Psoas muscle (tissue), 8 donors: ENCODE measurements around the gene SHBG. TPM values are rescaled to one million over a fixed set of nuclear protein-coding genes. Genes with fewer than 3 reads are reported as not detected.
A peak's percentile ranks its signal among the peaks of the same experiment; 100 is the strongest.
"Not testable (repeated sequence)": the region's sequence is repeated elsewhere in the genome, so short reads cannot be mapped to it uniquely, and the experiment has no call there.

ENCODE experiments used
- ATAC-seq, 4 donors: fragments of 200-7000 bp; cut with Tn5 transposase; one replicate each; pipeline ENCODE4 v1.9.1; 2020; ENCODE audit warnings: moderate library complexity in 3 of 4, mild to moderate bottlenecking in 2 of 4
- DNase-seq, 2 donors: peaks; one replicate each; pipeline ENCODE4 v3.0.0-alpha.2; 2020
- H3K27ac ChIP-seq: fragments of 200-600 bp; one replicate; pipeline ENCODE4 v1.8.0; 2022
- H3K27me3 ChIP-seq, 3 donors: fragments of 200-600 bp in 1 of 3; one replicate each; pipeline versions ENCODE4 v1.6.1 to v1.8.0; 2013 to 2022; ENCODE audit warnings: low read length in 2 of 3, mild to moderate bottlenecking in 2 of 3, moderate library complexity in 1 of 3; ENCODE audit not compliant: insufficient read depth in 3 of 3
- H3K36me3 ChIP-seq, 2 donors: fragments of 200-600 bp in 1 of 2; one replicate each; pipeline versions ENCODE4 v1.6.1 to v1.8.0; 2013 to 2022; ENCODE audit warnings: low read depth in 1 of 2, mild to moderate bottlenecking in 1 of 2, moderate library complexity in 1 of 2; ENCODE audit not compliant: insufficient read depth in 1 of 2
- H3K4me1 ChIP-seq: fragments of 200-600 bp; one replicate; pipeline ENCODE4 v1.8.0; 2022
- H3K4me3 ChIP-seq: fragments of 200-600 bp; one replicate; pipeline ENCODE4 v1.8.0; 2022; ENCODE audit warnings: mild to moderate bottlenecking
- H3K9me3 ChIP-seq: fragments of 200-600 bp; one replicate; pipeline ENCODE4 v1.8.0; 2022
- WGBS, 3 donors: extraction: QIAGEN DNeasy Blood & Tissue Kit; methylation state at CpG; one replicate each; pipeline versions ENCODE4 v1.1.6 to v1.1.7; 2013; 5-methylcytosine and 5-hydroxymethylcytosine counted together
- intact Hi-C, 2 donors: fragments of 100-400 bp; cut with DNase I; formaldehyde crosslinking; loops; one replicate each; pipeline versions ENCODE4 v1.11.0 to v1.14.2; 2022
- polyA plus RNA-seq, 3 donors: library from polyadenylated mRNA; stranded (reverse); fragments of 200-250 nt; gene quantifications; one replicate each; pipeline ENCODE4 v1.2.3, GENCODE V29; 2013
- total RNA-seq, 4 donors: library from RNA; stranded (reverse); fragmentation: NEBNext Ultra II Directional in 2 of 4; extraction: Animal tissue kit (Norgen Biotek cat#: 25700) in 2 of 4; gene quantifications; one replicate each; pipeline versions ENCODE4 v1.2.1 to v1.2.4, GENCODE V29; 2021 to 2023
- TF ChIP-seq, protein P1 (sequence below): fragments of 200-600 bp; IDR thresholded peaks from one replicate; pipeline ENCODE4 v1.8.0; 2022; ENCODE audit warnings: antibody characterized with exemption
- donor health status: healthy with polysubstance abuse.
- donor health status: DM: no; HTN: no; CAD: no; lungs with moderate emphysema.
- donor health status: Bipolar disorder and iron deficiency.
- donor health status: healthy.
- donor health status: DM: yes; HTN: yes; CAD: no.
- donor health status: DM: no; HTN: no; CAD: no.
- donor health status: DM: no; HTN: no; CAD: no.
- donor health status: DM: yes; HTN: yes; CAD: no.

Gene SHBG
- total and polyA plus RNA-seq, 7 donors: 0.19 to 1.6 (median 0.46) TPM

DNA sequence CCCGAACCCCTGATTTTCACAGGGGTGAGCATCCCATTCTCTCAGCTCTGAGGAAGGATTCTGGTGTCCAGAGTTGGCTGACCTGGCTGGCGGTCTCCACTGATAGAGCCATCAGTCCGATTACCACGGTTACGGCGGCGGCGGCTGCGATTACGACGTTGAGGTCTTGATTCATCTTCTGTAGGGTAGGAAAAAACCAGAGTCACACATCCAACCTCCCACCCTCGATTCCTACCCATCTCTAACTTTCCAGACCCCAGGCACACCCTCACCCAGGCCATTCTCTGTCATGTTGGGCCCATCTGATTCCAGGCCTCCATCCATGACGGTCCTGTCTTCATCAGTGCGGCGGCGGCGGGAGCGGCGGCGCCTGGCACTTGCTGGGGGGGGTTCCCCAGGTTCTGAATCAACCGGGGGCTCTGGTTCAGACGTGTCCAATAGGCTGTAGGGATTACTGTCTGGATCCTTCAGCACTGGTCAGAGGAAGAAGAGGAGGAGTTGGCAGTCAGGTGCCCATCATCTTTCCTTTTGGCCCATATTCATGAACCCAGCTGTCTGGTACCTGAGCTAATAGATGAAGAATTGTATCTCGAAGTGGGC lies 37.4 kb upstream of the SHBG start:
- no peaks in the 10 kb centered on the region for H3K27me3 ChIP-seq
- intact Hi-C loops: no loop called here
- TF ChIP-seq, protein P1, sequence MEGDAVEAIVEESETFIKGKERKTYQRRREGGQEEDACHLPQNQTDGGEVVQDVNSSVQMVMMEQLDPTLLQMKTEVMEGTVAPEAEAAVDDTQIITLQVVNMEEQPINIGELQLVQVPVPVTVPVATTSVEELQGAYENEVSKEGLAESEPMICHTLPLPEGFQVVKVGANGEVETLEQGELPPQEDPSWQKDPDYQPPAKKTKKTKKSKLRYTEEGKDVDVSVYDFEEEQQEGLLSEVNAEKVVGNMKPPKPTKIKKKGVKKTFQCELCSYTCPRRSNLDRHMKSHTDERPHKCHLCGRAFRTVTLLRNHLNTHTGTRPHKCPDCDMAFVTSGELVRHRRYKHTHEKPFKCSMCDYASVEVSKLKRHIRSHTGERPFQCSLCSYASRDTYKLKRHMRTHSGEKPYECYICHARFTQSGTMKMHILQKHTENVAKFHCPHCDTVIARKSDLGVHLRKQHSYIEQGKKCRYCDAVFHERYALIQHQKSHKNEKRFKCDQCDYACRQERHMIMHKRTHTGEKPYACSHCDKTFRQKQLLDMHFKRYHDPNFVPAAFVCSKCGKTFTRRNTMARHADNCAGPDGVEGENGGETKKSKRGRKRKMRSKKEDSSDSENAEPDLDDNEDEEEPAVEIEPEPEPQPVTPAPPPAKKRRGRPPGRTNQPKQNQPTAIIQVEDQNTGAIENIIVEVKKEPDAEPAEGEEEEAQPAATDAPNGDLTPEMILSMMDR: no peak
- DNase-seq (no peak), ATAC-seq (no peak)
- peaks cover 28% of the 10 kb centered on the region for H3K4me1 ChIP-seq
- no peaks in the 10 kb centered on the region for H3K9me3 ChIP-seq
- 89 to 94% (median 89%) methylated on average over 23 of the region's 23 CpGs for WGBS, 3 donors
- H3K27ac ChIP-seq: no peak overlapping the region
- H3K4me3 ChIP-seq: no peak overlapping the region
- peaks cover 29 to 80% of the 10 kb centered on the region in 2 donors for H3K36me3 ChIP-seq

DNA sequence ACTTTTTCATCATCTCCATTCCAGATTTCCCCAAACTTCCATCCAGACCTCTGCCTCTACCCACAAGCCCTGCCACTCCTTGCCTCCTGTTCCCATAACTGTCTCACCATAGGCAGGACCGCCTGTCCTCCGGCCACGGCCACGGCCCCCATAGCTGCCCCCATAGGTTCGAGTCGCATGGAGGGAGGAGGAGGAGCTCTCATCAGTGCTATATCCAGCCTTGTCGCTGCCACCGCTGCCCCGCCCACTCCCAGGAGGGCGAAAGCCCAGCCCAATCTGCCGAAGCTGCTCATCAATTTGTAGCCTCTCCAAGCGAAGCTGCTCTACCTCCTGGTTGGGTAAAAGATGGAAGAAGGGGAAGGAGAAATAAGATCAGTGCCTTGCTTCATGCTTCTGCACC lies 36.6 kb upstream of the SHBG start:
- H3K36me3 ChIP-seq: peaks cover 29 to 78% of the 10 kb centered on the region in 2 donors
- intact Hi-C loops: no loop called here
- H3K27ac ChIP-seq: no peak overlapping the region
- 77 to 82% (median 82%) methylated on average over 12 of the region's 12 CpGs for WGBS, 3 donors
- DNase-seq (no peak), ATAC-seq (no peak)
- no peaks in the 10 kb centered on the region for H3K27me3 ChIP-seq
- H3K9me3 ChIP-seq: no peaks in the 10 kb centered on the region
- TF ChIP-seq, protein P1: no peak
- H3K4me3 ChIP-seq: no peak overlapping the region
- H3K4me1 ChIP-seq: peaks cover 28% of the 10 kb centered on the region

DNA sequence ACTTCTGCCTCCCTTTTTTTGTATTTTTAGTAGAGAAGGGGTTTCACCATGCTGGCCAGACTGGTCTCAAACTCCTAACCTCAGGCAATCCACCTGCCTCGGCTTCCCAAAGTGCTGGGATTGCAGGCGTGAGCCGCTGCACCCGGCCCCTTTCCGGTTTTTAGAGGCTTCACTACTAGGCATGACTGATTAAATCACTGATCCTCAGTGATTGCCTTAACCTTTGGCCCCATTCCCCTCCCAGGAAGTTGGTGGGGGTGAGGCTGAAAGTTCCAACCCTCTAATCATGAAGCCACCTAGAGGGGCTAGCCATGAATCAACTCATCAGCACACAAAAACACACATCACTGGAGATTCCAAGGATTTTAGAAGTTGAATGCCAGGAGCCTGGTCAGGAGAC lies 32.4 kb upstream of the SHBG start:
- H3K36me3 ChIP-seq: peaks cover 35 to 97% of the 10 kb centered on the region in 2 donors
- DNase-seq, H3K4me1 ChIP-seq, H3K4me3 ChIP-seq, ATAC-seq, H3K27ac ChIP-seq, H3K27me3 ChIP-seq, intact Hi-C loops, H3K9me3 ChIP-seq: not testable (repeated sequence)
- 66 to 68% (median 67%) methylated on average over 5 of the region's 5 CpGs for WGBS, 3 donors

DNA sequence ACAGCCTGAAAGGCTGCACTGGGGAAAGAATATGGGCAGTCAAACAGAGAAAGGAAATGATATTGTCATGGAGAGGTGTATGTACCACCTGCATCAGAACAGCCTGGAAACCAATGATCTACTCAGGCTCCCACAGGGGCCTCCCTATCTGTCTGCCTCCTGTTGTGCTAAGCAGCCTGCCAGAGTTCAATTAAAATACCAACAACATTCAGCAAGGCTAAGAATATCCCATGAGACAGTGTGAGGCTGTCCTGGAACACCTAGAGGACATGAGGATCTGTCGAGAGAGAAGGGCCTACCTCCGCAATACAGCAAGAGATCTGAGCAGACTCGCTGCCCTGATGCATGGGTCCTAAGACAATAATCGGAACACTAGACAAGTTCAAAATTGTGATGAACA lies 23.7 kb upstream of the SHBG start:
- ATAC-seq (peak; percentile 96 to 98 (median 97)), DNase-seq (no peak)
- TF ChIP-seq, protein P1: no peak
- Histone ChIP-seq H3K36me3 (peaks cover 11 to 65% of the 10 kb centered on the region in 2 donors), H3K4me1 (peaks cover 32% of the 10 kb centered on the region), H3K4me3 (no peak overlapping the region), H3K27ac (peak overlapping the region; percentile 81), H3K9me3 (no peaks in the 10 kb centered on the region), H3K27me3 (no peaks in the 10 kb centered on the region)
- 44 to 55% (median 44%) methylated on average over 4 of the region's 4 CpGs for WGBS, 3 donors
- intact Hi-C loops: no loop called here

DNA sequence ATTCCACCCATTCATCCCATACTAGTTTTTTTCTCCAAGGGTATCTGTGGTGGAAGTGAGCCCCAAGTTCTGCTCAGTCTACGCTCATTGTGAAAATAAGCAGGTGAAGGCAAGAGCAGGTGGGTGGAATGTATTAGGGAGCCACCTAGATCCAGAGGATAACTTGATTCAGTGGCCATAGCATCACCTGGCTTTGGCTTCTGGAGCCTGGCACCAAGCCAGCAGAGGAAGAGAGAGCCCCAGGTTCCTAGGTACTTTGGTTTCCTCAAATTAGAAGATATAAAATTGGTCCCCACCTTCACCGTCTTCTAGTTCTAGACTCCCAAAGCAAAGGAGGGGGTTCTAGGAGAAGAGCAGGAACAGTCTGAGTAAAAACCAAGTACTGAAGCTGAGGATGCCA lies 19.3 kb upstream of the SHBG start:
- intact Hi-C loops: no loop called here
- H3K27me3 ChIP-seq: no peaks in the 10 kb centered on the region
- peaks cover 51% of the 10 kb centered on the region for H3K4me1 ChIP-seq
- DNase-seq (no peak), ATAC-seq (no peak)
- peaks cover 0 to 22% of the 10 kb centered on the region in 2 donors for H3K36me3 ChIP-seq
- TF ChIP-seq, protein P1: no peak
- no peak overlapping the region for H3K4me3 ChIP-seq
- H3K27ac ChIP-seq: peak overlapping the region; percentile 95
- WGBS, 3 donors: 95 to 100% (median 98%) methylated on average over 2 of the region's 2 CpGs
- no peaks in the 10 kb centered on the region for H3K9me3 ChIP-seq
